IgD-negative memory B cell (primary cell): ENCODE measurements around the gene CACNA1D. TPM values are rescaled to one million over a fixed set of nuclear protein-coding genes. Genes with fewer than 3 reads are reported as not detected.
A peak's percentile ranks its signal among the peaks of the same experiment; 100 is the strongest.

Source experiments
- H3K27ac Mint-ChIP-seq, 3 donors: one replicate each; pipeline ENCODE4 v1.8.0; 2020 to 2022; ENCODE audit warnings: mild to moderate bottlenecking in 3 of 3, mixed read lengths in 3 of 3, moderate library complexity in 1 of 3
- H3K27me3 Mint-ChIP-seq: one replicate; pipeline ENCODE4 v1.8.0; 2021; ENCODE audit warnings: mixed read lengths
- H3K36me3 Mint-ChIP-seq: one replicate; pipeline ENCODE4 v1.8.0; 2020; ENCODE audit warnings: mild to moderate bottlenecking, mixed read lengths
- H3K4me1 Mint-ChIP-seq, 3 donors: one replicate each; pipeline ENCODE4 v1.8.0; 2020 to 2022; ENCODE audit warnings: mixed read lengths in 3 of 3, mild to moderate bottlenecking in 1 of 3
- H3K4me3 Mint-ChIP-seq, 4 donors: one replicate each; pipeline ENCODE4 v1.8.0; 2020 to 2022; ENCODE audit warnings: mild to moderate bottlenecking in 4 of 4, mixed read lengths in 4 of 4, moderate library complexity in 3 of 4
- H3K9me3 Mint-ChIP-seq, 3 donors: one replicate each; pipeline ENCODE4 v1.8.0; 2020 to 2021; ENCODE audit warnings: mixed read lengths in 3 of 3, mild to moderate bottlenecking in 1 of 3
- polyA plus RNA-seq: library from polyadenylated mRNA; unstranded; fragments of 300-500 nt; fragmentation: Illumina TruSeq; gene quantifications from one replicate; pipeline ENCODE4 v1.2.3, GENCODE V29; 2021

Gene CACNA1D
- polyA plus RNA-seq, 1 donor from 2014 or later: not detected

GRCh38 chr3:53672981-53673380 lies 178.6 kb downstream of the CACNA1D start:
- H3K27ac Mint-ChIP-seq: no peak overlapping the region
- H3K4me1 Mint-ChIP-seq: no peaks in the 10 kb centered on the region
- peaks cover 3% of the 10 kb centered on the region for H3K27me3 Mint-ChIP-seq
- no peaks in the 10 kb centered on the region for H3K36me3 Mint-ChIP-seq
- H3K4me3 Mint-ChIP-seq: no peak overlapping the region
- H3K9me3 Mint-ChIP-seq: no peaks in the 10 kb centered on the region

DNA sequence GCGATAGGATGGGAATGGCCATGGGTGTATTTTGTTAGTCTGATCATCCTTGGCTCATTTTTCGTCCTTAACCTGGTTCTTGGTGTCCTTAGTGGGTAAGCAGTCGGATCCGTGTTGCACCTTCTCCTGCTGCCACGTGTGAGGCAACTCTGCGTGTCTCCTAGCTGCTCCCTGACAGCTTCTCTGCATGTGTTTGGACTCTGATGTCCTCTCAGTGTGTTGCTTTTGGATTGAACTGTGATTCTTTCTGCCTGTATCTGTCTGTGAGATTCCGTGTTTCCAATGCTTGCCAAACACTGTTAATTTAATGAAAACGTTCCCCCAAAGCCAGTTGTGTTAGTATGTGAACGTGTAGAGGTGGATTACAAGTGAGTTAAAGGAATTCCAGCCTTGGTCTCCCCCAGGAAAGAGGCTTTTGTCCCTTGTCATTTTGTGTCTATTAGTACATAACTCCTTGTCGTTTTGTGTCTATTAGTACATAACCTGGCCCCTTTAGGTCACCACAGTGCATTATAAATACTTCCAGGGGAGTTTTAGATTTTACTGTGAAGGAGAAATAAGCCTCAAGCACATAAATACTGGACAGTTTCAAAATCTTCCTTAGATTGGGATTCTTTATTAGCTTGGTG lies 179.4 kb downstream of the CACNA1D start:
- Mint-ChIP-seq H3K9me3 (no peaks in the 10 kb centered on the region), H3K36me3 (no peaks in the 10 kb centered on the region), H3K27me3 (peaks cover 3% of the 10 kb centered on the region), H3K4me3 (no peak overlapping the region), H3K27ac (no peak overlapping the region), H3K4me1 (no peaks in the 10 kb centered on the region)

- peaks cover 3% of the 10 kb centered on the region for H3K27me3 Mint-ChIP-seq
- no peaks in the 10 kb centered on the region for H3K9me3 Mint-ChIP-seq
- no peaks in the 10 kb centered on the region for H3K36me3 Mint-ChIP-seq
- peak overlapping the region in 1 of 3 donors; percentile 53 for H3K27ac Mint-ChIP-seq
- no peak overlapping the region for H3K4me3 Mint-ChIP-seq
- no peaks in the 10 kb centered on the region for H3K4me1 Mint-ChIP-seq
Observed at GRCh38 chr3:53674582-53674981, 180.2 kb downstream of the CACNA1D start.

DNA sequence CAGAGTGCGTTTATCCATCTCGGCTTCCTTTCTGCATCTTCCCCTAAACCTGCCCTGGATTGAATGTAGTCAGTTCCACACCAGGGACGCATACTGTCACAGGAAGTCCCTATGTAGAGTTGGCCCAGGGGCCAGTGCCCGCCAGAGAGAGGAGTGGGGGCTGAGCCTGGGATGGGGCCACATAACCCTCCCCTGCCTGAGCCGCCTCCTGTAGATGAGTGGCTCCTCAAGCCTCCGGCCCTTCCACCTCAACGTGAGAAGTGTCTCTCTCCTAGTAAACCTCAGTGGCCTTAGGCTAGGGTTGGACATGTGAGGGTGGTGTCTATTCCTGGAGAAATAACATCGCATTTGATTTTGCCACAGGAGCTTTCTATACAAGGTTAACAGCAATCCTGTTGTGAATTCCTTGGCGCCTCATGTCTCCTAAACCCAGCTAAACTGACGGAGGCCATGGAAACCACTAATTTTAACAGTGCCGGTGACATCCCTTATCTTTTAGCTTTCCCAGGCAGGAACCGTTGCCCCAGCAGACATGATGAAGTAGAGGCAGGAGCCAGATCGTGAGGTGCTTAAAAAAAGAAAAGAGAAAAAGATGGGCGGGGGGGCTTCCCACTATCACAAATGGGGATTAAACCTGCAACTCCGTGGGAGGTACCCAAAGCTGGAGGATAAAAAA lies 180.7 kb downstream of the CACNA1D start:
- no peaks in the 10 kb centered on the region for H3K9me3 Mint-ChIP-seq
- no peaks in the 10 kb centered on the region for H3K4me1 Mint-ChIP-seq
- H3K36me3 Mint-ChIP-seq: no peaks in the 10 kb centered on the region
- peak overlapping the region in 1 of 3 donors; percentile 53 for H3K27ac Mint-ChIP-seq
- peaks cover 3% of the 10 kb centered on the region for H3K27me3 Mint-ChIP-seq
- no peak overlapping the region for H3K4me3 Mint-ChIP-seq

GRCh38 chr3:53675942-53676341 lies 181.5 kb downstream of the CACNA1D start:
- no peaks in the 10 kb centered on the region for H3K9me3 Mint-ChIP-seq
- no peak overlapping the region for H3K27ac Mint-ChIP-seq
- H3K4me1 Mint-ChIP-seq: no peaks in the 10 kb centered on the region
- H3K36me3 Mint-ChIP-seq: no peaks in the 10 kb centered on the region
- peaks cover 3% of the 10 kb centered on the region for H3K27me3 Mint-ChIP-seq
- H3K4me3 Mint-ChIP-seq: no peak overlapping the region

GRCh38 chr3:53677413-53677812 lies 183.0 kb downstream of the CACNA1D start:
- Mint-ChIP-seq H3K4me3 (no peak overlapping the region), H3K27me3 (peaks cover 8% of the 10 kb centered on the region), H3K9me3 (peaks cover 0 to 3% (median 0%) of the 10 kb centered on the region in 3 donors), H3K4me1 (no peaks in the 10 kb centered on the region), H3K36me3 (no peaks in the 10 kb centered on the region), H3K27ac (no peak overlapping the region)

DNA sequence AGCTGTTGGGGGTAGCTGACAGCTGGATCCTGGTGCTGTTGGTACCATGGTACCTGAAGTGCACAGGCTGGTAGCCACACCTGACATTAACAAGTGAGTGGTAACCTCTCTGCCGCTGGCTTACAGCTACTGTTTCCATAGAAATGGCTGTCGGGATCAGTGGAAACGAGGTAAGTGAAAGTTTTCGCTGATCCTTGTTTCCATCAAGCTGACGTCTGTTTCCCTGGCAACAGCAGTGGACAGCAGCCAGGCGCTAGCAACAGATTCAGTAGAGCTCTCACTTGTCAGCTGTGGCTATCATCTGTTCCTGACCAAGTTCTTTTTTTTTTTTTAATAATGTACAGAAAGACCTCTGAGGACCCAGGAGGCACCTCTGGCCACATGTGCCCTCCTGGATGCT lies 185.6 kb downstream of the CACNA1D start:
- H3K27ac Mint-ChIP-seq: no peak overlapping the region
- H3K27me3 Mint-ChIP-seq: peaks cover 5% of the 10 kb centered on the region
- H3K4me3 Mint-ChIP-seq: no peak overlapping the region
- H3K9me3 Mint-ChIP-seq: peaks cover 0 to 3% (median 0%) of the 10 kb centered on the region in 3 donors
- no peaks in the 10 kb centered on the region for H3K4me1 Mint-ChIP-seq
- H3K36me3 Mint-ChIP-seq: no peaks in the 10 kb centered on the region

GRCh38 chr3:53682807-53683206 lies 188.4 kb downstream of the CACNA1D start:
- Mint-ChIP-seq H3K27ac (no peak overlapping the region), H3K27me3 (peaks cover 5% of the 10 kb centered on the region), H3K9me3 (peaks cover 0 to 3% (median 0%) of the 10 kb centered on the region in 3 donors), H3K4me3 (no peak overlapping the region), H3K4me1 (no peaks in the 10 kb centered on the region), H3K36me3 (no peaks in the 10 kb centered on the region)

DNA sequence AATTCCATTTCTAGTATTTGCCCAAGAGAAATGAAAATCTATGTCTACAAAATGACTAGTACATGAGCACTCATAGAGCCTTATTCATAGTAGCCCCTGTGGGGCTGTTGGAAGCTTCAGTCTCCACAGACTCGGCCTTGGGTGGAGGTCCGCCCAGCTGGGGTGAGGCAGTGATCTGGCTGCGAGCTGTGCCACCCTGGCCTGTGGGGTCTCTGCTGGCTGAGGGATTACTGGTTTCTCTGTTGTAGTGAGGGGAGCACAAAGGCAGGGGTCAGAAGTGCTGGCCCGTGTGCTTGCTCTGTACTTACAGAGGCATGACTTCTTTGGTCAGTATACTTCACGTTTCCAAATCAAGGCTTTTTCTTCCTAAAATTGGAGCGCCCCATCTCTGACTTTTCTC lies 193.7 kb downstream of the CACNA1D start:
- Mint-ChIP-seq H3K27ac (no peak overlapping the region), H3K36me3 (no peaks in the 10 kb centered on the region), H3K4me1 (no peaks in the 10 kb centered on the region), H3K27me3 (no peaks in the 10 kb centered on the region), H3K9me3 (peaks cover 0 to 2% (median 0%) of the 10 kb centered on the region in 3 donors), H3K4me3 (no peak overlapping the region)

- Mint-ChIP-seq H3K27me3 (peaks cover 2% of the 10 kb centered on the region), H3K36me3 (no peaks in the 10 kb centered on the region), H3K9me3 (peaks cover 0 to 2% (median 0%) of the 10 kb centered on the region in 3 donors), H3K27ac (no peak overlapping the region), H3K4me1 (peaks cover 2 to 5% (median 3%) of the 10 kb centered on the region in 3 donors), H3K4me3 (no peak overlapping the region)
Observed at GRCh38 chr3:53688989-53689388, 194.6 kb downstream of the CACNA1D start.

- Mint-ChIP-seq H3K4me3 (no peak overlapping the region), H3K9me3 (peaks cover 0 to 2% (median 0%) of the 10 kb centered on the region in 3 donors), H3K4me1 (peaks cover 2 to 5% (median 5%) of the 10 kb centered on the region in 3 donors), H3K27ac (no peak overlapping the region), H3K27me3 (peaks cover 2% of the 10 kb centered on the region), H3K36me3 (no peaks in the 10 kb centered on the region)
Observed at GRCh38 chr3:53689681-53690080, 195.3 kb downstream of the CACNA1D start.

DNA sequence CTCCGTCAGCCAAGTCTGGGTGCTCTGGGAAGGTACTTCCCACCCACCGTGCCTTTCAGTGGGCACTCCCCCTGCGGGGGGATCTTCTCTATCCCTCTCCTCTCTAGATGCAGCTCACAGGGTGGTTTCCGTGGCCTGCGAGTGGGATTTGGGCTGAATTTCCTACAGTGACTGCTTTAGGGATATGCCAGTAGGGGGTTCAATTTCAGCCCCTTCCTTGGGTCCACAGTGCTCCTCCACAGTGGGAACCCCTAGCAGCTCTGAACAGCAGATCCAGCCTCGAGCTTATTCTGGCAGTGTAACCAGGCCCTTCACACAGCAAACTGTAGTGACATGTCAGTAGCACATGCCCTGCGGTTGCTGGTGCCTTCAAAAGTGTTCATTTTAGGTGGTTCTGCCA lies 196.1 kb downstream of the CACNA1D start:
- no peak overlapping the region for H3K27ac Mint-ChIP-seq
- no peak overlapping the region for H3K4me3 Mint-ChIP-seq
- H3K9me3 Mint-ChIP-seq: peaks cover 0 to 2% (median 0%) of the 10 kb centered on the region in 3 donors
- H3K27me3 Mint-ChIP-seq: peaks cover 2% of the 10 kb centered on the region
- peaks cover 2 to 5% (median 5%) of the 10 kb centered on the region in 3 donors for H3K4me1 Mint-ChIP-seq
- no peaks in the 10 kb centered on the region for H3K36me3 Mint-ChIP-seq

DNA sequence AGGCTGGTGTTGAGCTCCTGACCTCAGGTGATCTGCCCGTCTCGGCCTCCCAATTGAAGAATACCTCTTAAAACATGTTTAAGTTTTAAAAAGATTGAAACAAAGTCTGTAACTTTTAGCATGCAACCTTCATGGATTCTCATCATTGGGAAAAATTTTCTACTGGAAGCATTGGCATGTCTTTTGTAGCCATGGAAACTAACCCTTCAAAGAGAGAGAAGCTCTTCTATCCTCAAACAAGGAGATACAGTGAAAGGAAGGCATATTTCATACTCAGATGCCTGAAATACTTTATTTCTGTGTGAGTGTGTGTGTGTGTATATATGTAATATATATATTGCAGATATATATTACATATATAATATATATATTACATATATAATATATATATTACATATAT lies 196.9 kb downstream of the CACNA1D start:
- Mint-ChIP-seq H3K27me3 (peaks cover 2% of the 10 kb centered on the region), H3K4me3 (no peak overlapping the region), H3K36me3 (no peaks in the 10 kb centered on the region), H3K9me3 (peaks cover 0 to 2% (median 0%) of the 10 kb centered on the region in 3 donors), H3K4me1 (peaks cover 2 to 5% (median 5%) of the 10 kb centered on the region in 3 donors), H3K27ac (no peak overlapping the region)

DNA sequence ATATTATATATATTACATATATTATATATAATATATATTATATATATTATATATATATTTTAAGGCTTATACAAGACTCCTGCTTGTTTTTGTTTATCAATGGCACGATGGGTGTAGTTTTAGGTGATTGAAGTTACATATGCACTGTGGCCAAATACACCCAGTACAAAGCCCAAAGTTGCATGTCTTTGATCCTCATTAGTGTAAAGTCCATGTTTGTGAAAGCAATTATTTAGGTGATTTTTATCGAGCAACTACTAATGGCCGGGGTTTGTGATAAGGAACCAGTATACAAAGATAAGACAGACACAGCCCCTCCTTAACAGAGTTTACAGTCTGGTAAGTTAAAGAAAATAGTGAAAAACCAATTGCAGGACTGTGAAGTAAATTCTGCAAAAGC lies 197.5 kb downstream of the CACNA1D start:
- H3K27me3 Mint-ChIP-seq: peaks cover 2% of the 10 kb centered on the region
- H3K4me3 Mint-ChIP-seq: no peak overlapping the region
- H3K4me1 Mint-ChIP-seq: peaks cover 2 to 5% (median 5%) of the 10 kb centered on the region in 3 donors
- H3K36me3 Mint-ChIP-seq: no peaks in the 10 kb centered on the region
- peaks cover 0 to 2% (median 0%) of the 10 kb centered on the region in 3 donors for H3K9me3 Mint-ChIP-seq
- H3K27ac Mint-ChIP-seq: peak overlapping the region in 1 of 3 donors; percentile 47

DNA sequence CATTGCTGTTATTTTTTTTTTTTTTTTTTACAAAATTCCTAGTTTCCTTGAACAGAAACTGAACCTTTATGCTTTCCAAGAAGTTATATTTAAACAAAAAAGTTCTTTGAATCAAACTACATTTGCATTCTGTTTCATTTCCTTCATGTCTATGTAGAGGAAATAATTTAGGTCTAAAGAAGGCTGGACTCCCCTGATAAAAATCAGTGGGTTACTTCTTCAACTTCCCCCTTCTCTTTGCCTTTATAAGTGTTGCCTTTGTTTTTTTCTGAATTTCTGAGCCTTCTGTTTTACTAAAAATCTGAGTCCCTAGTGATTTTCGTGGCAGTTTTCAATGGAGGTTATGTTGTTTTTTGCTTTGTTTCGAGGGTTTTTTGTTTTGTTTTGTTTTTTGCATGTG lies 199.0 kb downstream of the CACNA1D start:
- Mint-ChIP-seq H3K4me1 (peaks cover 2 to 5% (median 5%) of the 10 kb centered on the region in 3 donors), H3K27me3 (peaks cover 2% of the 10 kb centered on the region), H3K36me3 (no peaks in the 10 kb centered on the region), H3K9me3 (no peaks in the 10 kb centered on the region), H3K27ac (no peak overlapping the region), H3K4me3 (no peak overlapping the region)

DNA sequence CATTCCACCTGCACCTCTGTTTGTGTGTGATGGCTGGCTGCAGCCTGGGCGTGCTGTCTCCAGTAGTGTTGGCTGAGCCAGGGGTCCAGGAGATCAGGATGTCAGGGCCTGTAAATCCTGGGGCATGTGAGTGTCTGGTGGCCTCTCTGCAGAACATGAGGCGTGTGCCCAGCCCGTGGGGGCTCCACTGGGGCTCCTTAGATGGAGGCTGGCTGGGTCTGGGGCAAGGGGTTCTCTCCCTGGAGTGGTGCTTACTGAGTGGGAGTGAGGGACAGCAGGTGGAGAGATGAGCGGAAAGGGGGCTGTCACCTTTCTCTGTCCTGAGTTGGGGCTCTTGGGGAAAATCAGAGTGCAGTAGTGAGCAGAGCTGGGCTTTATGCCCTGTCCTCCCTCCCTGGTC lies 199.6 kb downstream of the CACNA1D start:
- H3K27me3 Mint-ChIP-seq: peaks cover 2% of the 10 kb centered on the region
- no peaks in the 10 kb centered on the region for H3K36me3 Mint-ChIP-seq
- no peaks in the 10 kb centered on the region for H3K9me3 Mint-ChIP-seq
- H3K27ac Mint-ChIP-seq: no peak overlapping the region
- peaks cover 2 to 5% (median 5%) of the 10 kb centered on the region in 3 donors for H3K4me1 Mint-ChIP-seq
- H3K4me3 Mint-ChIP-seq: no peak overlapping the region
